GM13977 (cell line): ENCODE data around the gene DTX4.

ENCODE experiments used
- DNase-seq: peaks from one replicate; pipeline ENCODE4 v3.0.0; 2012; ENCODE audit warnings: low spot score
- CTCF ChIP-seq: IDR thresholded peaks from 2 replicates; pipeline ENCODE4 v1.5.1; 2012; ENCODE audit warnings: mild to moderate bottlenecking, control low read depth; ENCODE audit not compliant: insufficient read depth; ENCODE audit errors: extremely low read depth, missing control alignments
- in situ Hi-C: fragments of 300-500 bp; cut with MboI; formaldehyde crosslinking; loops from one replicate; pipeline ENCODE4 v1.12.0; 2022; ENCODE audit warnings: low sequenced_read_pairs, low pct_unique_long_range_greater_than_20kb, mixed read lengths, inconsistent platforms; ENCODE audit not compliant: unreplicated experiment

The DTX4 gene

DNA sequence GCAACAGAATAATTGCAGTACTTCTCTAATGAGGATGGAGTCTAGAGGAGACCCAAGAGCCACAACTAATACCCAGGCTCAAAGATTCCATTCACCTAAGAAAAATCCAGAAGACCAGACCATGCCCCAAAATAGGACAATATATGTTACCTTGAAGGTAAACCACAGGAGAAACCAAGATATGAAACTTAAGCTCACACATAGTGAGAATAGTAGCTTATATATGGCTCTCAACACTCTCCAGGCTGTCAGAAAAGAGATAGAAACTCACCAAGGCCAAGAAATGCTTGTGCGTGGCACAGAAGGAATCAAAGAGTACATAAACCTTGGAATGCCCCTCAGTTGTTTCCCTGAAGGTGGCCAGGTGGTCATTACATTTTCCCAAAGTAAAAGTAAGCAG, 20.2 kb upstream of the DTX4 start:
- no peak for TF ChIP-seq CTCF

DNA sequence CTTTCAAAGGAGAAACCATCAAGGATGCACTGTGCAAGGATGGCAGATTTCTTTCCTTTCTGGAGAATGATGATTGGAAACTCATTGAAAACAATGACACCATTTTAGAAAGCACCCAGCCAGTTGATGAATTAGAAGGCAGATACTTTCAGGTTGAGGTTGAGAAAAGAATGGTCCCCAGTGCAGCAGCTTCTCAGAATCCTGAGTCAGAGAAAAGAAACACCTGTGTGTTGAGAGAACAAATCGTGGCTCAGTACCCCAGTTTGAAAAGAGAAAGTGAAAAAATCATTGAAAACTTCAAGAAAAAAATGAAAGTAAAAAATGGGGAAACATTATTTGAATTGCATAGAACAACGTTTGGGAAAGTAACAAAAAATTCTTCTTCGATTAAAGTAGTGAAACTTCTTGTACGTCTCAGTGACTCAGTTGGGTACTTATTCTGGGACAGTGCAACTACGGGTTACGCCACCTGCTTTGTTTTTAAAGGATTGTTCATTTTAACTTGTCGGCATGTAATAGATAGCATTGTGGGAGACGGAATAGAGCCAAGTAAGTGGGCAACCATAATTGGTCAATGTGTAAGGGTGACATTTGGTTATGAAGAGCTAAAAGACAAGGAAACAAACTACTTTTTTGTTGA, 19.5 kb upstream of the DTX4 start:
- in situ Hi-C loops: no loop called here
- TF ChIP-seq CTCF: no peak
- DNase-seq: peak; percentile 55

More for the DNA sequence above, 20.2 kb upstream of the DTX4 start:
- DNase-seq: no peak
- in situ Hi-C loops: no loop called here

DNA sequence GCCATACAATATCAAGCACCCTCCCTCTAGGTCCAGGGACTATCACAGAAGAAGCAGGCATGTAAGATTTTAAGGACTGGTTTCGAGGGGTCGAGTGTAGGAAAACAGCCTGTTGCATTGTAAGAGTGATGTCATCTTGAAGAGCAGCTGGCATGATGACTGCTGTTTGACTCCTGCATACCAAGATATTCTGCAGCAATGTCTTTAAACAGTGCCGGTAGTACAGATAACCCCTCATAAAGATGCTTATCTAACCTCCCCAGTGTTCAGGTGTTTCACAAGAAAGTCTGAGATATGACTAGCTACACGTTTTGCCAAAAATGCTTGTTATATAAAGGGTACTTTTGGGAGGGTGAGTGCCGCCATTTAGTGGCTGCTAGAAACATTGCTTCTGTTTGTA, 17.3 kb upstream of the DTX4 start:
- TF ChIP-seq CTCF: no peak
- DNase-seq: no peak
- in situ Hi-C loops: no loop called here

GRCh38 chr11:59157433-59157832, 14.5 kb upstream of the DTX4 start:
- TF ChIP-seq CTCF: no peak
- in situ Hi-C loops: no loop called here
- no peak for DNase-seq

- TF ChIP-seq CTCF: peak; percentile 87
- in situ Hi-C loops: no loop called here
- DNase-seq: peak; percentile 60
These were observed 13.5 kb upstream of the DTX4 start for GRCh38 chr11:59158206-59159068.

GRCh38 chr11:59164028-59164427, 7.9 kb upstream of the DTX4 start:
- in situ Hi-C loops: no loop called here
- TF ChIP-seq CTCF: no peak

More at GRCh38 chr11:59164028-59164427, 7.9 kb upstream of the DTX4 start:
- DNase-seq: no peak
